GM18873 (cell line): Measurements from ENCODE around the gene AMIGO1.

Experiments used
- ATAC-seq: cut with Tn5 transposase; IDR thresholded peaks from one replicate; pipeline ENCODE4 v1.9.1; 2021; ENCODE audit warnings: mild to moderate bottlenecking, moderate library complexity, moderate number of reproducible peaks; ENCODE audit not compliant: unreplicated experiment, low FRiP score

AMIGO1 gene

DNA sequence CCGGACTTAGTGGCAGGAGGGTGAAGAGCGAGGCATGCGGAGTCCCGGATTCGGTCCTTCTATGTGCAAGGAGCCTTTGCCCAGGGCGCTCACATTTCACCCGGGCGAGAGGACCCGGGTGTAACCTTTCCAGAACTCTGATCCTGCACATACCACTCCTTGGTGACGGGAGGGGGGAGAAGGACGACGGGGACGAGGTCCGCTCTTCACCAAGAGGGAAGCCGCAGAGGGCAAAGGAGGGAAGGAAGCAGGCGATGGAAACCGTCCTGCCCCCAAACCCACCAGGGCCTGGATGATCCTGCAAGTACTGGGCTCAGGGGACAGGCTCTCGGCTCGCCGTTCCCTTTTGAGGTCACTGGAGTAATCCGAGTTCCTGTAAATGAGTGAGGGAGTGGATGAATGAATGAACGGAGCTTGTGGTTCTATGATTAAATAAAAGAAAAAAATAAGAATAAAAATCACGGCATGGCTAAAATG lies 42.2 kb downstream of the AMIGO1 start:
- no peak for ATAC-seq

DNA sequence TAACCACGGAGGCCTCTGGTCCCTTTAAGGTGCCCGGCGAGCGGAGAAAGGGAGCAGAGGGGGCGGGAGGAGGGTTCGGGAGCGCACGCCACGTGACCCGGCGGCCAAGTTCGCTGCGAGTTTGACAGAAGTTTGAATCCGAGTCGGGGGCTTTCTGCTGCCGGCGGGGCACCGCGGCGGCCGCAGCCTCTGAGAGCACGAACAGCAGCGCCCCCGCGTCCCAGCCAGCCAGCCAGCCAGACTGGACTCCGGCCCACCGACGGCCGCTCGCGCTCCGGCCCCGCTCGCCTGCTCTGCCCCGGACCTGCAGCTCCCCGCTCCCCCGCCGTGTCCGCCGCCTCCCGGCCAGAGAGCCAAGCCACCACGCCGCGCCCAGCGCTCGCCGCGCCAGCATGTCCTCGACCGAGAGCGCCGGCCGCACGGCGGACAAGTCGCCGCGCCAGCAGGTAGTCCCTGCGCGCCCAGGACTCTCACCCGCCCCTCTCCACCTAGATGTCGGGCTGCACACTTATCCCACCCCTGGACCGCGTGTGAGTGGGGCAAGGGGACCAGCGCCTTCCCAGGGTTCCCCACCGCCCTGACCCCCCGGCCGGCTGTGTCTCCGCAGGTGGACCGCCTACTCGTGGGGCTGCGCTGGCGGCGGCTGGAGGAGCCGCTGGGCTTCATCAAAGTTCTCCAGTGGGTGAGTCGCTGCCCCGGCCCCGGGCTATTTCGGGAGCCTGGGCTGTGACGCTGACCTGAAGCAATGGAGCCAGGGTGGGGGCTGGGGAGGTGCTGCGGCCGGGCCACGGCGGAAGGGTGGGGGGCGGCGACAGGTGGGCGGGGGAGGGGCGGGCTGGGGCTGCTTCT lies 42.9 kb downstream of the AMIGO1 start, which contains the start of gene SYPL2:
SYPL2 (plus strand) TSS at position 95 of the 849 bp plus-strand sequence; CDS start at position 393, 298 bp downstream.
- no peak for ATAC-seq

DNA sequence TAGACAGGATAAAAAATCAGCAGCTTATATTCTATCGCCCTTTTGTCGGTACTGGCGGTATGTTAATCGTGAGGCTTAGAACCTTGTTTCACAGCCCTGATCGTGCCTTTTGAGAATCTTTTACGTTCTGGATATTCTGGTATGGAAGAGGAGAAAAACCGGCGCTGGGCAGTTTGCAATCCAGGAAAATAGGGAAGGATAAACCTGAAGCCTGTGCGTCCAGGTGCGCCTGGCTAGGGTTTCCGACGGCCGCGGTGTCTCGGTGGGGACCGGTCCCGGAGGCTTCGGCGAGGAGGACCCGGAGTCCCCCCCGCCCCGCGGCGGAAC lies 43.4 kb downstream of the AMIGO1 start:
- no peak for ATAC-seq

DNA sequence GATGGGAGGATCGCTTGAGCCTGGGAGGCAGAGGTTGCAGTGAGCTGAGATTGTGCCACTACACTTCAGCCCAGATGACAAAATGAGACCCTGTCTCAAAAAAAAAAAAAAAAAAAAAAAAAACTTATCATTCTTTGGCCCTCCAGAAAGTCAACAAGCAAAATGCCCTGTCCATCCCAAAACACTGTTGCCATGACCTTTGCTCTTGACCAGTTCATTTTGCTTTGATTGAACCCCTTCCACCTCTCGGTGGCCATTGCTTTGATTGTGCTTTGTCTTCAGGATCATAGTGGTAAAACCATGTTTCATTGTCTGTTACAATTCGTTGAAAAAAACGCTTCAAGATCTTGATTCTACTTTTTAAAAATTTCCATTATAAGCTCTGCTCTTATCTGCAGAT lies 51.7 kb downstream of the AMIGO1 start:
- no peak for ATAC-seq

DNA sequence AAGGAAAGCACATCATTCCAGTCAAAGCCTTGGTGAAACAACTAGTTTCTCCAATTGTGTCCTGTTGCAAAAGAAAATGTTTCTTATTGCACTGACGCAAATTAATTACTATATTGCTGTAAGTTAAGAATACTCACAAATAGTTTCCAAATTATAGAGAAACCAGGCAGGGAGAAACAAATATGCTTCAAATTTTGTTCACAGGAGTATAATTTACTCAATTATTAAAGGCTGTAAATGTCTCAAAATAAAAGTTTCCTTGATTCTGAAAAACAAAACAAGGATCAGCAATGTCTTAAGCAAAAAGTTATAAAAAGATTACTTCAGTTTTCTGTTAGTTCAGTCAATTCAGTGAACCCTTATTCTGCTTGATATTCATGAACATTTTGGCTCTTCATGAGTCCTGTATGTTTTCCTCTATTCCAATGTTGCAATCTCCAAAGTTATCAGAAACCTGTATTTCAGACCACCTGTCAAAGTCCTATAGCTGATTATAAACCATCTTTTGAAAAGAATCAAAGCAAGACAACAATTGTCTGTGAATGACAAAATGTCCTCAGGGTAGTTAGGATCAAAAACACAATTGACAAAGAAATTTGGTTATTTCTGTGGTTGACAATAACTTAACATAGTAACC lies 54.9 kb downstream of the AMIGO1 start:
- no peak for ATAC-seq
